ENCODE data around the gene GPC3. TPM values are rescaled to one million over a fixed set of nuclear protein-coding genes. Genes with fewer than 3 reads are reported as not detected.
"Not testable (repeated sequence)": the region's sequence is repeated elsewhere in the genome, so short reads cannot be mapped to it uniquely, and the experiment has no call there.

GPC3 gene
- polyA plus RNA-seq, 2 of the 4 experiments (the other 2 are of a cell fraction) = not detected

- CTCF ChIA-PET; POLR2A ChIA-PET; H3K27ac ChIP-seq; FAIRE-seq; ATAC-seq; H3K9me3 ChIP-seq; H3K4me1 ChIP-seq; DNase-seq (ENCODE audit: low read depth in 1 of 2, low spot score in 1 of 2); H3K4me3 ChIP-seq; H3K4me2 ChIP-seq: not testable (repeated sequence)
- WGBS (ENCODE audit: missing lambda C conversion rate) = no CpG with 5 or more reads among the region's 3 CpGs
Observed at GRCh38 chrX:134015510-134015909, 30.1 kb upstream of the GPC3 start.

GRCh38 chrX:134013524-134013923 is 28.1 kb upstream of the GPC3 start:
- 39% methylated on average over 4 of the region's 4 CpGs for WGBS (ENCODE audit: missing lambda C conversion rate)
- ChIA-PET CTCF (no interaction called here), POLR2A (no interaction called here)
- DNase-seq (ENCODE audit: low read depth in 1 of 2, low spot score in 1 of 2) (no peak), ATAC-seq (no peak), FAIRE-seq (no peak)
- Histone ChIP-seq H3K27ac (no peak overlapping the region), H3K4me3 (no peak overlapping the region), H3K4me2 (no peak overlapping the region), H3K9me3 (no peaks in the 10 kb centered on the region), H3K4me1 (no peaks in the 10 kb centered on the region)
- TF ChIP-seq CHD2 (IDR thresholded peaks at IDR 0.05; ENCODE audit: low read length, partially characterized antibody) = no peak
- TF ChIP-seq MAFK (IDR thresholded peaks at IDR 0.05; ENCODE audit: partially characterized antibody) = no peak
- no peak for TF ChIP-seq POLR2AphosphoS2 (conservative IDR thresholded peaks at IDR 0.05; ENCODE audit: low read length)
- no peak for TF ChIP-seq CTCF (IDR thresholded peaks at IDR 0.05)
- no peak for TF ChIP-seq KDM1A (IDR thresholded peaks at IDR 0.05; ENCODE audit: low read depth)
- TF ChIP-seq JUN (IDR thresholded peaks at IDR 0.05) = no peak
- no peak for TF ChIP-seq CBX2 (IDR thresholded peaks at IDR 0.05; ENCODE audit: borderline replicate concordance, low read depth)
- TF ChIP-seq SREBF2 (IDR thresholded peaks at IDR 0.05) = no peak

- TF ChIP-seq ESRRA (IDR thresholded peaks at IDR 0.05; ENCODE audit: borderline replicate concordance, low read length) (no peak), BHLHE40 (IDR thresholded peaks at IDR 0.05; ENCODE audit: low read depth, low read length) (no peak), REST (IDR thresholded peaks at IDR 0.05) (no peak), CHD2 (IDR thresholded peaks at IDR 0.05; ENCODE audit: low read length, partially characterized antibody) (no peak), NFE2L2 (conservative IDR thresholded peaks at IDR 0.05; ENCODE audit: low read length) (no peak)
- no peaks in the 10 kb centered on the region for H3K9me3 ChIP-seq
- CTCF ChIA-PET = no interaction called here
- 5% methylated on average over 1 of the region's 1 CpG for WGBS (ENCODE audit: missing lambda C conversion rate)
- no peak overlapping the region for H3K4me2 ChIP-seq
- POLR2A ChIA-PET = no interaction called here
- H3K4me1 ChIP-seq = no peaks in the 10 kb centered on the region
- FAIRE-seq (no peak), ATAC-seq (no peak), DNase-seq (ENCODE audit: low read depth in 1 of 2, low spot score in 1 of 2) (no peak)
- H3K4me3 ChIP-seq = no peak overlapping the region
- H3K27ac ChIP-seq = no peak overlapping the region
Observed at GRCh38 chrX:134013092-134013497, 27.7 kb upstream of the GPC3 start.

GRCh38 chrX:134010690-134011089 is 25.3 kb upstream of the GPC3 start:
- H3K9me3 ChIP-seq = no peaks in the 10 kb centered on the region
- H3K27ac ChIP-seq = no peak overlapping the region
- no peak for TF ChIP-seq EHMT2 (IDR thresholded peaks at IDR 0.05; ENCODE audit: low read depth)
- H3K4me2 ChIP-seq = no peak overlapping the region
- DNase-seq (ENCODE audit: low read depth in 1 of 2, low spot score in 1 of 2) (no peak), ATAC-seq (no peak), FAIRE-seq (no peak)
- ChIA-PET CTCF (no interaction called here), POLR2A (no interaction called here)
- H3K4me3 ChIP-seq = no peak overlapping the region
- WGBS (ENCODE audit: missing lambda C conversion rate) = 0% methylated on average over 1 of the region's 1 CpG
- H3K4me1 ChIP-seq = no peaks in the 10 kb centered on the region
